GM19452 (cell line): Measurements from ENCODE around the gene FAM107B.
"Not testable (repeated sequence)": the region's sequence is repeated elsewhere in the genome, so short reads cannot be mapped to it uniquely, and the experiment has no call there.

ENCODE experiments used
- ATAC-seq: cut with Tn5 transposase; IDR thresholded peaks from one replicate; pipeline ENCODE4 v1.9.1; 2021; ENCODE audit not compliant: unreplicated experiment

Gene FAM107B

GRCh38 chr10:14604181-14605142, 170.2 kb downstream of the FAM107B start:
- ATAC-seq: peak; percentile 47

GRCh38 chr10:14603534-14604102, 171.1 kb downstream of the FAM107B start:
- ATAC-seq: peak; percentile 13

- ATAC-seq: no peak
These were observed 171.7 kb downstream of the FAM107B start for GRCh38 chr10:14602807-14603533.

GRCh38 chr10:14601872-14602725, 172.6 kb downstream of the FAM107B start:
- ATAC-seq: peak; percentile 45

GRCh38 chr10:14601326-14601725, 173.4 kb downstream of the FAM107B start:
- no peak for ATAC-seq

- ATAC-seq: no peak
These were observed 174.6 kb downstream of the FAM107B start for GRCh38 chr10:14600065-14600464.

GRCh38 chr10:14598809-14599764, 175.6 kb downstream of the FAM107B start:
- no peak for ATAC-seq

- no peak for ATAC-seq
These were observed 179.0 kb downstream of the FAM107B start for GRCh38 chr10:14595526-14596182.

GRCh38 chr10:14594878-14595525, 179.7 kb downstream of the FAM107B start:
- ATAC-seq: no peak

GRCh38 chr10:14593806-14594205, 180.9 kb downstream of the FAM107B start:
- ATAC-seq: no peak

GRCh38 chr10:14592566-14592965, 182.1 kb downstream of the FAM107B start:
- no peak for ATAC-seq

GRCh38 chr10:14592026-14592425, 182.7 kb downstream of the FAM107B start:
- no peak for ATAC-seq

GRCh38 chr10:14588938-14589294, 185.8 kb downstream of the FAM107B start:
- ATAC-seq: not testable (repeated sequence)

GRCh38 chr10:14588084-14588937, 186.4 kb downstream of the FAM107B start:
- peak; percentile 51 for ATAC-seq

GRCh38 chr10:14587540-14588083, 187.1 kb downstream of the FAM107B start:
- ATAC-seq: no peak

GRCh38 chr10:14586901-14587300, 187.8 kb downstream of the FAM107B start:
- ATAC-seq: no peak
